HEK293 (cell line): ENCODE data around the gene ANTXR1.

Source experiments
- CTCF ChIA-PET: fragments of 350-600 bp; formaldehyde crosslinking; extraction: SDS; loops from one replicate; lab custom pipeline; 2021; ENCODE audit warnings: antibody characterized with exemption; lab: Yijun Ruan, JAX
- POLR2A ChIA-PET: fragments of 300-600 bp; formaldehyde crosslinking; extraction: SDS; loops from one replicate; lab custom pipeline; 2020; ENCODE audit warnings: antibody characterized with exemption, inconsistent platforms; lab: Yijun Ruan, JAX
- H3K27ac ChIP-seq: fragments of 200-500 bp; sonication (Bioruptor generic); 2 replicates; pipeline ENCODE4 v1.5.1; 2014; ENCODE audit warnings: low read depth, low read length, control low read depth, inconsistent platforms; ENCODE audit errors: extremely low read depth
- H3K36me3 ChIP-seq, 2 experiments: fragments of 200-500 bp in 1 of 2; sonication (Bioruptor generic) in 1 of 2; 1 replicate in 1 of 2; 2 replicates in 1 of 2; pipeline ENCODE4 v1.5.1; 2014 to 2017; ENCODE audit warnings: inconsistent platforms in 2 of 2, low read length in 2 of 2; ENCODE audit not compliant: control insufficient read depth in 2 of 2, insufficient read depth in 1 of 2
- H3K4me1 ChIP-seq: fragments of 200-500 bp; sonication (Bioruptor generic); 2 replicates; pipeline ENCODE4 v1.5.1; 2014; ENCODE audit warnings: mild to moderate bottlenecking, low read length, inconsistent platforms; ENCODE audit not compliant: control insufficient read depth, insufficient read depth
- H3K4me3 ChIP-seq: 2 replicates; pipeline ENCODE4 v1.5.1; 2011; ENCODE audit warnings: low read depth, mild to moderate bottlenecking, control low read depth, low read length, moderate library complexity
- H3K9me3 ChIP-seq: fragments of 200-500 bp; sonication (Bioruptor generic); 2 replicates; pipeline ENCODE4 v1.5.1; 2014; ENCODE audit warnings: low read depth, low read length, inconsistent platforms; ENCODE audit not compliant: control insufficient read depth, insufficient read depth
- EGR2 ChIP-seq: fragments of 450-650 bp; formaldehyde crosslinking; IDR thresholded peaks from 2 replicates; pipeline ENCODE4 v1.5.1; 2016; ENCODE audit warnings: low read depth, missing biosample characterization, missing genetic modification characterization
- KLF1 ChIP-seq: fragments of 450-650 bp; formaldehyde crosslinking; IDR thresholded peaks from 2 replicates; pipeline ENCODE4 v1.5.1; 2016; ENCODE audit warnings: missing biosample characterization, missing genetic modification characterization
- MYNN ChIP-seq: fragments of 450-650 bp; formaldehyde crosslinking; IDR thresholded peaks from 2 replicates; pipeline ENCODE4 v1.5.1; 2016; ENCODE audit warnings: missing biosample characterization, missing genetic modification characterization, borderline replicate concordance
- SALL2 ChIP-seq: fragments of 450-650 bp; formaldehyde crosslinking; IDR thresholded peaks from 2 replicates; pipeline ENCODE4 v1.5.0; 2017; ENCODE audit warnings: missing biosample characterization, mild to moderate bottlenecking, missing genetic modification characterization, borderline replicate concordance
- SP7 ChIP-seq: fragments of 450-650 bp; formaldehyde crosslinking; IDR thresholded peaks from 2 replicates; pipeline ENCODE4 v1.5.1; 2016; ENCODE audit warnings: missing biosample characterization, missing genetic modification characterization
- WT1 ChIP-seq: fragments of 450-650 bp; formaldehyde crosslinking; IDR thresholded peaks from 2 replicates; pipeline ENCODE4 v1.5.1; 2016; ENCODE audit warnings: missing biosample characterization, missing genetic modification characterization
- ZBTB44 ChIP-seq: fragments of 450-650 bp; IDR thresholded peaks from 2 replicates; pipeline ENCODE4 v1.5.1; 2018; ENCODE audit warnings: missing biosample characterization, mild to moderate bottlenecking, missing genetic modification characterization
- ZNF157 ChIP-seq: fragments of 450-650 bp; formaldehyde crosslinking; IDR thresholded peaks from 2 replicates; pipeline ENCODE4 v1.5.1; 2016; ENCODE audit warnings: missing biosample characterization, missing genetic modification characterization
- ZNF175 ChIP-seq: fragments of 450-650 bp; formaldehyde crosslinking; IDR thresholded peaks from 2 replicates; pipeline ENCODE4 v1.5.1; 2016; ENCODE audit warnings: missing biosample characterization, missing genetic modification characterization
- ZNF184 ChIP-seq: fragments of 450-650 bp; IDR thresholded peaks from 2 replicates; pipeline ENCODE4 v1.5.1; 2018; ENCODE audit warnings: missing biosample characterization, mild to moderate bottlenecking, missing genetic modification characterization
- ZNF19 ChIP-seq: fragments of 450-650 bp; formaldehyde crosslinking; IDR thresholded peaks from 2 replicates; pipeline ENCODE4; 2016; ENCODE audit warnings: missing biosample characterization, missing genetic modification characterization, low read depth
- ZNF350 ChIP-seq: fragments of 450-650 bp; formaldehyde crosslinking; IDR thresholded peaks from 2 replicates; pipeline ENCODE4 v1.5.0; 2017; ENCODE audit warnings: missing biosample characterization, mild to moderate bottlenecking, missing genetic modification characterization
- ZNF514 ChIP-seq: fragments of 450-650 bp; formaldehyde crosslinking; IDR thresholded peaks from 2 replicates; pipeline ENCODE4 v1.5.1; 2016; ENCODE audit warnings: missing biosample characterization, missing genetic modification characterization
- ZNF518A ChIP-seq: fragments of 450-650 bp; formaldehyde crosslinking; conservative IDR thresholded peaks from 2 replicates; pipeline ENCODE4 v1.5.1; 2016; ENCODE audit warnings: low read depth, missing biosample characterization, missing genetic modification characterization
- ZNF530 ChIP-seq: fragments of 450-650 bp; formaldehyde crosslinking; IDR thresholded peaks from 2 replicates; pipeline ENCODE4 v1.5.1; 2016; ENCODE audit warnings: low read depth, missing biosample characterization, missing genetic modification characterization
- ZNF548 ChIP-seq: fragments of 450-650 bp; formaldehyde crosslinking; IDR thresholded peaks from 2 replicates; pipeline ENCODE4 v1.5.1; 2016; ENCODE audit warnings: missing biosample characterization, missing genetic modification characterization
- ZNF560 ChIP-seq: fragments of 450-650 bp; formaldehyde crosslinking; IDR thresholded peaks from 2 replicates; pipeline ENCODE4 v1.5.1; 2017; ENCODE audit warnings: missing biosample characterization, missing genetic modification characterization, borderline replicate concordance
- ZNF585B ChIP-seq: fragments of 450-650 bp; formaldehyde crosslinking; IDR thresholded peaks from 2 replicates; pipeline ENCODE4 v1.5.1; 2016; ENCODE audit warnings: missing biosample characterization, missing genetic modification characterization
- ZNF621 ChIP-seq: fragments of 450-650 bp; formaldehyde crosslinking; IDR thresholded peaks from 2 replicates; pipeline ENCODE4 v1.5.1; 2017; ENCODE audit warnings: missing biosample characterization, missing genetic modification characterization
- ZNF664 ChIP-seq: fragments of 450-650 bp; formaldehyde crosslinking; IDR thresholded peaks from 2 replicates; pipeline ENCODE4 v1.5.1; 2016; ENCODE audit warnings: missing biosample characterization, missing genetic modification characterization
- ZNF692 ChIP-seq: fragments of 450-650 bp; formaldehyde crosslinking; IDR thresholded peaks from 2 replicates; pipeline ENCODE4 v1.5.1; 2016; ENCODE audit warnings: missing biosample characterization, missing genetic modification characterization
- ZSCAN4 ChIP-seq: fragments of 450-650 bp; formaldehyde crosslinking; IDR thresholded peaks from 2 replicates; pipeline ENCODE4 v1.5.1; 2017; ENCODE audit warnings: missing biosample characterization, missing genetic modification characterization

ANTXR1 gene

GRCh38 chr2:69017835-69018234 lies 4.9 kb downstream of the ANTXR1 start (continued):
- no peak for TF ChIP-seq ZNF692
- TF ChIP-seq ZNF350, result no peak
- TF ChIP-seq ZSCAN4 (tag by site-specific recombination), result no peak
- TF ChIP-seq ZNF175, result no peak
- TF ChIP-seq ZNF548, result no peak
- no peak for TF ChIP-seq MYNN (tag by site-specific recombination)
- TF ChIP-seq EGR2 (tag by site-specific recombination), result no peak
- TF ChIP-seq ZNF514 (tag by site-specific recombination), result no peak
- TF ChIP-seq SP7 (tag by site-specific recombination), result no peak
- no peak for TF ChIP-seq ZNF19 (tag by site-specific recombination)
- TF ChIP-seq ZNF184 (tag by site-specific recombination), result no peak

GRCh38 chr2:69018678-69019095 lies 5.7 kb downstream of the ANTXR1 start:
- TF ChIP-seq ZNF664 (peak; percentile 81), SALL2 (no peak)
- no peak overlapping the region for H3K4me3 ChIP-seq
- H3K4me1 ChIP-seq, result peaks cover 7% of the 10 kb centered on the region; the same call in 1 of the 2 replicates
- no peak overlapping the region for H3K27ac ChIP-seq
- ChIA-PET POLR2A (no interaction called here), CTCF (no interaction called here)
- no peaks in the 10 kb centered on the region for H3K36me3 ChIP-seq
- H3K9me3 ChIP-seq, result no peaks in the 10 kb centered on the region

GRCh38 chr2:69020496-69021426 lies 7.8 kb downstream of the ANTXR1 start:
- Histone ChIP-seq H3K27ac (no peak overlapping the region), H3K4me3 (no peak overlapping the region), H3K4me1 (peaks cover 7% of the 10 kb centered on the region; the same call in 1 of the 2 replicates), H3K36me3 (no peaks in the 10 kb centered on the region), H3K9me3 (no peaks in the 10 kb centered on the region)
- no peak for TF ChIP-seq ZNF530 (tag by site-specific recombination)
- TF ChIP-seq ZNF518A (tag by site-specific recombination), result no peak
- no peak for TF ChIP-seq SP7 (tag by site-specific recombination)
- no peak for TF ChIP-seq ZBTB44 (tag by site-specific recombination)
- no peak for TF ChIP-seq ZNF560 (tag by site-specific recombination)
- no peak for TF ChIP-seq ZNF157 (tag by site-specific recombination)
- TF ChIP-seq WT1 (tag by site-specific recombination), result no peak
- no peak for TF ChIP-seq ZNF585B (tag by site-specific recombination)
- no peak for TF ChIP-seq SALL2
- no peak for TF ChIP-seq KLF1 (tag by site-specific recombination)
- no peak for TF ChIP-seq ZNF621 (tag by site-specific recombination)
- CTCF ChIA-PET, result interaction anchor here (0.7 kb wide), 1 partner anchor 8 kb away, joined by 4 read pairs; no protein-coding TSS in a partner anchor
- POLR2A ChIA-PET, result no interaction called here
